Gastrocnemius medialis (tissue), 4 donors: ENCODE data around the gene ZBTB16.

Experiments used
- POLR2A ChIP-seq, 2 donors: fragments of 450-650 bp; IDR thresholded peaks; one replicate each; pipeline ENCODE4 v1.6.1; 2017; ENCODE audit warnings: antibody characterized with exemption in 2 of 2, mild to moderate bottlenecking in 2 of 2, moderate library complexity in 2 of 2
- TF ChIP-seq, protein P1 (sequence below), 5 experiments: fragments of 450-650 bp in 3 of 5; fragments of 200-600 bp in 2 of 5; sonication (generic) in 2 of 5; IDR thresholded peaks in 4 of 5; conservative IDR thresholded peaks in 1 of 5; 1 replicate in 4 of 5; 2 replicates in 1 of 5; pipeline ENCODE4 v1.5.1; 2016 to 2019; ENCODE audit warnings: antibody characterized with exemption in 5 of 5, mild to moderate bottlenecking in 3 of 5, moderate library complexity in 3 of 5

- no peak for TF ChIP-seq POLR2A (IDR thresholded peaks at IDR 0.05)
- TF ChIP-seq, protein P1, sequence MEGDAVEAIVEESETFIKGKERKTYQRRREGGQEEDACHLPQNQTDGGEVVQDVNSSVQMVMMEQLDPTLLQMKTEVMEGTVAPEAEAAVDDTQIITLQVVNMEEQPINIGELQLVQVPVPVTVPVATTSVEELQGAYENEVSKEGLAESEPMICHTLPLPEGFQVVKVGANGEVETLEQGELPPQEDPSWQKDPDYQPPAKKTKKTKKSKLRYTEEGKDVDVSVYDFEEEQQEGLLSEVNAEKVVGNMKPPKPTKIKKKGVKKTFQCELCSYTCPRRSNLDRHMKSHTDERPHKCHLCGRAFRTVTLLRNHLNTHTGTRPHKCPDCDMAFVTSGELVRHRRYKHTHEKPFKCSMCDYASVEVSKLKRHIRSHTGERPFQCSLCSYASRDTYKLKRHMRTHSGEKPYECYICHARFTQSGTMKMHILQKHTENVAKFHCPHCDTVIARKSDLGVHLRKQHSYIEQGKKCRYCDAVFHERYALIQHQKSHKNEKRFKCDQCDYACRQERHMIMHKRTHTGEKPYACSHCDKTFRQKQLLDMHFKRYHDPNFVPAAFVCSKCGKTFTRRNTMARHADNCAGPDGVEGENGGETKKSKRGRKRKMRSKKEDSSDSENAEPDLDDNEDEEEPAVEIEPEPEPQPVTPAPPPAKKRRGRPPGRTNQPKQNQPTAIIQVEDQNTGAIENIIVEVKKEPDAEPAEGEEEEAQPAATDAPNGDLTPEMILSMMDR (IDR thresholded peaks at IDR 0.05 in 4 of 5, conservative IDR thresholded peaks at IDR 0.05 in 1 of 5) = no peak
Observed at GRCh38 chr11:114158421-114158820, 98.9 kb downstream of the ZBTB16 start.
